ENCODE data around the gene ASF1A.

ASF1A gene

DNA sequence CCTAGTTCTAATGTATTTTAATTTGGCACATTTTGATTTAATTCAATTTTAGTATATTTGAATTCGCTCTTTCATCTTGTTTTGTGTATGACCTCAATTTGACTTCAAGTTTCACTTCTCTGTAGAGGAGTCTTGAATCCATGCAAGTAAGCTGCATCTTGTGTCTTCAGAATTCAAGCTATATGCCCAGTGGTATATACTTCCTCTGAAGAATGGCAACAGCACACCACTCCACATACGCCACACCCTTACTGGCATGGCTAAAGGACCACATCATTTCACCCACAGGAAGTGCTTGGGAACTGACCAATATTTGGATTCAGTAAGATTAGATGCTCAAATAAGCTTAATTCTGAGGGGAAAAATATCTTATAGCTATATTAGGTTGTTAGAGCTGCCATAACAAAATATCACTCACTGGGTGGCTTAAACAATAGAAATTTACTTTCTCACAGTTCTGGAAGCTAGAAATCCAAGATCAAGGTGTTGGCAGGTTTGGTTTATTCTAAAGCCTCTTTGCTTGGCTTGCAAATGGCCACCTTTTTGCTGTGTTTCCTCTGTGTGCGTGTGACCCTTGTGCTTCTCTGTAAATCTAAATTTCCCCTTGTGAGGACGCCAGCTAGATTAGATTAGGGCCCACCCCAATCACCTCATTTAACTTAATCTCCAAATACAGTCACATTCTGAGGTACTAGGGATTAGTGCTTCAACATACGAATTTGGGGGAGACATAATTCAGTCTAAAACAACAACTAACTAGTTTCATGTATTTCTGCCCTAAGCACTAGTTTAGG is 2.8 kb upstream of the ASF1A start:
- no peak overlapping the region for H3K4me3 ChIP-seq (replicated peaks in 1 of 2; ENCODE audit: low read depth in 2 of 2, low read length in 2 of 2)
- TF ChIP-seq, protein P1, sequence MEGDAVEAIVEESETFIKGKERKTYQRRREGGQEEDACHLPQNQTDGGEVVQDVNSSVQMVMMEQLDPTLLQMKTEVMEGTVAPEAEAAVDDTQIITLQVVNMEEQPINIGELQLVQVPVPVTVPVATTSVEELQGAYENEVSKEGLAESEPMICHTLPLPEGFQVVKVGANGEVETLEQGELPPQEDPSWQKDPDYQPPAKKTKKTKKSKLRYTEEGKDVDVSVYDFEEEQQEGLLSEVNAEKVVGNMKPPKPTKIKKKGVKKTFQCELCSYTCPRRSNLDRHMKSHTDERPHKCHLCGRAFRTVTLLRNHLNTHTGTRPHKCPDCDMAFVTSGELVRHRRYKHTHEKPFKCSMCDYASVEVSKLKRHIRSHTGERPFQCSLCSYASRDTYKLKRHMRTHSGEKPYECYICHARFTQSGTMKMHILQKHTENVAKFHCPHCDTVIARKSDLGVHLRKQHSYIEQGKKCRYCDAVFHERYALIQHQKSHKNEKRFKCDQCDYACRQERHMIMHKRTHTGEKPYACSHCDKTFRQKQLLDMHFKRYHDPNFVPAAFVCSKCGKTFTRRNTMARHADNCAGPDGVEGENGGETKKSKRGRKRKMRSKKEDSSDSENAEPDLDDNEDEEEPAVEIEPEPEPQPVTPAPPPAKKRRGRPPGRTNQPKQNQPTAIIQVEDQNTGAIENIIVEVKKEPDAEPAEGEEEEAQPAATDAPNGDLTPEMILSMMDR (IDR thresholded peaks at IDR 0.05; ENCODE audit: low read depth, low read length): no peak
- peak in 1 of 2 donors; percentile 41 for DNase-seq (ENCODE audit: low read depth in 2 of 2)

DNA sequence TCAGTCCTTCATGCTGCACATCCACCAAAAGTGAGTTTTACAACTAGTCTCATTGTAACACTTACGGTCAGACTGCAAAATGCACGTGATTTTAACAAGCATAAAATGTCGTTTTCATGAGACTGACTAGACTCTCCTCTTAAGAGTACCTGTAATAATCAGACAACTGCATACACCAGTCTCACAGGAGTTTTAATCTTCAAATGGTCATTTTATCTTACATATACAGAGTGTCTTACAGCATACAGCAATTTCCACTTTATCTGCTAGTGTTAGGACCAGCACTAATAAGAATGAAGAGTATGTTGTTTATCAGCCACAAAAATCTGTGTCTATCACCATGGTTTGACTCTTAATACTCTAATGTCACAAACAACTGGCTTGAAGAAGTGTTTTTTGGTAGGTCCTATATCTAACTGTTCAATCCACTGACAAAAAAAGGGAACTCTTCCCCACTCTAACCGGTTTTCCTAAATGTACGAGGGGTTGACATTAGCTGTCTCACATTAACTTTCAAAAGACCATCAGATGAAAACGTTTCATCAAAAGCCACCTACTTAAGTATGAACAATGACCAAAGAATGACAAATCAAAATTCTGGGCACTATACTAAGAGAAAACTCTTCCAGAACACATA is 1.5 kb upstream of the ASF1A start:
- TF ChIP-seq, protein P1 (IDR thresholded peaks at IDR 0.05; ENCODE audit: low read depth, low read length): no peak
- peak in 1 of 2 donors; percentile 15 for DNase-seq (ENCODE audit: low read depth in 2 of 2)
- peak overlapping the region; percentile 48 to 67 for H3K4me3 ChIP-seq (replicated peaks in 1 of 2; ENCODE audit: low read depth in 2 of 2, low read length in 2 of 2)

GRCh38 chr6:118893064-118893806 is 717 bp upstream of the ASF1A start:
- TF ChIP-seq, protein P1 (IDR thresholded peaks at IDR 0.05; ENCODE audit: low read depth, low read length): no peak
- peak; percentile 78 to 82 for DNase-seq (ENCODE audit: low read depth in 2 of 2)
- peak overlapping the region; percentile 48 to 67 for H3K4me3 ChIP-seq (replicated peaks in 1 of 2; ENCODE audit: low read depth in 2 of 2, low read length in 2 of 2)

DNA sequence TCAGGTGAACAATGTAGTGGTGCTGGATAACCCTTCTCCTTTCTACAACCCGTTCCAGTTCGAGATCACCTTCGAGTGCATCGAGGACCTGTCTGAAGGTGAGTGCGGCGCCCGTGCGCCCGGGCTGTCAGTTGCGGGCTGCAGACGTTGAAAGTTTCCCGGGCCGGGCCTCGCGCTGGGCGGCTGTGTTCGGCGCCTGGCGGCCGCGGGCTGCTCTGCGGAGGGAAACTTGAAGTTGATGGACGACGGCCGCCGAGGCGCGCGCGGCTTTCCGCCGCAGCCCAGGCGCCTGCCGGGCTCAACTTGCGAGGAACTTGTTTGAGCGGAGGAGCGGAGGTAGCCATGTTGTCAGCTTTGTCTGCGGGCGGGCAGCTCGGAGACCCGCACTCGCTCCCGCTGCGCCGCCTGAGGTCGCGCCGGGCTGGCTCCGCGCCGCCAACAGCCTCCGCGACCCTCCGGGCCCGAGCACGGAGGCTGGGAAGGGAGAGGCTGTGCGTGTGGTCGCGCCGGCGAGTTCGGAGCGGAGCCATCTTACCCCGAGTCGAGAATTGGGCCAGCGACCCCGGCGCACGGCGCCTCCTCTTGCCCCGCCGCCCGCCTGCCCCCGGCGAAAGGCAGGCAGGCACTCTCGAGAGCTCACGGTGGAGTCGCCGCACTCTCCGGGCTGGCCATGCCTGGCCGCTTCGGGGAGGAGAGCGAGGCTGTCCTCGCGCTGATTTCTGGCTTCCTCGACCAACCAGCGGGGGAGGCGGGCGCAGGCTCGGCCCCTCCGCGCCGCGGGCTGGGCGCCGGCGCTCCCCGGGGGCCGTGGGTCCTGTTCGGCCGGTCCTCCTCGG is 691 bp downstream of the ASF1A start:
- peak overlapping the region; percentile 70 to 85 for H3K4me3 ChIP-seq (replicated peaks in 1 of 2; ENCODE audit: low read depth in 2 of 2, low read length in 2 of 2)
- DNase-seq (ENCODE audit: low read depth in 2 of 2): peak; percentile 63 to 78
- TF ChIP-seq, protein P1 (IDR thresholded peaks at IDR 0.05; ENCODE audit: low read depth, low read length): no peak

GRCh38 chr6:118895261-118895560 is 1.3 kb downstream of the ASF1A start:
- H3K4me3 ChIP-seq (replicated peaks in 1 of 2; ENCODE audit: low read depth in 2 of 2, low read length in 2 of 2): peak overlapping the region; percentile 70 to 85
- TF ChIP-seq, protein P1 (IDR thresholded peaks at IDR 0.05; ENCODE audit: low read depth, low read length): no peak
- no peak for DNase-seq (ENCODE audit: low read depth in 2 of 2)

DNA sequence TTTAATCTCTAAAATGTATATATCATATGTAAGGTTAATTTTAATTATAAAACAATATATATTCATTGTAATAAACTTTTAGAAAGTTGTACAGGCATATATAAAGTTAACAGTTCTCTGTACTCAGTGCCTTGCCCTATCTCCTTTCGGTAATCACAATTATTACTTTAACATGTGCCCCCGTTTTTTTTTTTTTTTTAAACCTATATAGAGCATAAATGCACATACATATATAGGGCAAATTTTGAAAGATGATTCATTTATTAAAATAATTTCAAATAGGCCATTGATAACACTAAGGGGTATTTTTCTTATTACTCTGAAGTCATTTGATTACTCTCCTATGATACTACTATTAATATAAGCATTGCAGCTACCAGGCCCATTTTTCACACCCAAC is 1.9 kb downstream of the ASF1A start:
- H3K4me3 ChIP-seq (replicated peaks in 1 of 2; ENCODE audit: low read depth in 2 of 2, low read length in 2 of 2): peak overlapping the region in 1 of 2 donors; percentile 70
- TF ChIP-seq, protein P1 (IDR thresholded peaks at IDR 0.05; ENCODE audit: low read depth, low read length): no peak
- no peak for DNase-seq (ENCODE audit: low read depth in 2 of 2)
